Subcutaneous adipose tissue (tissue), 4 donors: ENCODE results near the gene TXNDC5. TPM values are rescaled to one million over a fixed set of nuclear protein-coding genes. Genes with fewer than 3 reads are reported as not detected.

Experiments
- total RNA-seq, 4 donors: library from RNA; depleted of rRNA; stranded (reverse); fragments of >200 nt; gene quantifications; one replicate each; pipeline ENCODE4 v1.1.0, GENCODE V29; 2016
- TF ChIP-seq, protein P1 (sequence below): fragments of 450-650 bp; IDR thresholded peaks from one replicate; pipeline ENCODE4 v1.5.1; 2016; ENCODE audit warnings: low read depth, mild to moderate bottlenecking, control low read depth, antibody characterized with exemption, moderate library complexity

The TXNDC5 gene
- total RNA-seq, 4 donors from 2014 or later, result 134 to 170 (median 153) TPM

DNA sequence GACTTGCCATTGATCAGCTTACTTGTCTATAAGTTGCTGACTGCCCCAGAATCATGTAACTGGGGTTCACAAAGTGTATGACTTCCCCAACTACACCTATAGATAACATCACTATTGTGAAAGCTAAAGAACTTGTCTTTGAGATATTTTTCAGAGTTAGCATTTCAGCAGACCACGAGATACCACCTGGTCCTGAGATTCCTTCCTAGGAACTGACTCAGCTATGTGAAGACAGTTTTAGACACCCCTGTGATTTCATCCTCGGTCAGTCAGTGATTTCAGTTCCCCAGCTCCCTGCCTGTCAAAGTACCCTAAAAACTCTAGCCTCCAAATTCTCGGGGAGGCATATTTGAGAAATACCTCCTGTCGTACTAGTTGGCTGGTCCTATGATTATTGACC lies 62.4 kb downstream of the TXNDC5 start:
- TF ChIP-seq, protein P1, sequence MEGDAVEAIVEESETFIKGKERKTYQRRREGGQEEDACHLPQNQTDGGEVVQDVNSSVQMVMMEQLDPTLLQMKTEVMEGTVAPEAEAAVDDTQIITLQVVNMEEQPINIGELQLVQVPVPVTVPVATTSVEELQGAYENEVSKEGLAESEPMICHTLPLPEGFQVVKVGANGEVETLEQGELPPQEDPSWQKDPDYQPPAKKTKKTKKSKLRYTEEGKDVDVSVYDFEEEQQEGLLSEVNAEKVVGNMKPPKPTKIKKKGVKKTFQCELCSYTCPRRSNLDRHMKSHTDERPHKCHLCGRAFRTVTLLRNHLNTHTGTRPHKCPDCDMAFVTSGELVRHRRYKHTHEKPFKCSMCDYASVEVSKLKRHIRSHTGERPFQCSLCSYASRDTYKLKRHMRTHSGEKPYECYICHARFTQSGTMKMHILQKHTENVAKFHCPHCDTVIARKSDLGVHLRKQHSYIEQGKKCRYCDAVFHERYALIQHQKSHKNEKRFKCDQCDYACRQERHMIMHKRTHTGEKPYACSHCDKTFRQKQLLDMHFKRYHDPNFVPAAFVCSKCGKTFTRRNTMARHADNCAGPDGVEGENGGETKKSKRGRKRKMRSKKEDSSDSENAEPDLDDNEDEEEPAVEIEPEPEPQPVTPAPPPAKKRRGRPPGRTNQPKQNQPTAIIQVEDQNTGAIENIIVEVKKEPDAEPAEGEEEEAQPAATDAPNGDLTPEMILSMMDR, result no peak

DNA sequence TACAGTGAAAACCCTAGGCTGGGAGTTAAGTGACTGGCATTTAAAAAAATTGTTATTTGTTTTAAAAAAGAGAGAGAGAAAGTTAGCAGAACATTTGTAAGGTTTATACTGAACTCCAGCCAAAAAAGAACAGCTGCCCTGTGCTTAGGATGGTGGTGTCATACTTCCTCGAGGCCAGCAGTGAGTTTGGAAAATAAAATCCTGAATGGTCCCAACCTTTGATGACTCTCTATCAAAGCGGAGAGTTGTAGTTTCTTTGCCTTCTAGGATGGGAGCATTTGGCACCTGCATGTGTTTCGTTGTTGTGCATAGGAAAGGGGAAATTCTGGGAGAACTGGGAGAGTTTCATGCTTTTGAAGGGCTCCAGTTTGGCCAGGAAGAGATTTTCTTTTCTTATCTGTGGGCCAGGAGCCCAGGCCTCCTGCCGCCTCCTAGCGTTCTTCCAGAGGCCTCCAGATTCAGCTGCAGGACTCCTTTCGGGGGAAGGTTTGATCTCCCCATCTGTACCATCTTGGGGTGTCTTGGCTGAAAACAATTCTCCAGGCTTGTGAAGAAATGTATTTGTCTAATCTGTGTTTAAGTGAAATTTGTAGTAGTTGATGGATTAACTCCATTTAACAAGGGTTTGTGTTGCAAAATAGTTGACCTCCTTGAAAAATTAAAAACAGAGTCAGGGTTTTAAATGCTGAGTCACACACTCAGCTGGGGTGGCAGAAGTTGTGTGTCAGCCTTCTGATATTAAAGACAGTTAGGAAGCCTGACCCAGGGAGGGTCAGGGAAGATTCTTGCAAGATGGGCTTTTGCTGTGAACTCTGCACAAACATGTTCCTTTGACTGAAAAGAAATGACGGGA lies 63.4 kb downstream of the TXNDC5 start:
- TF ChIP-seq, protein P1, result no peak

DNA sequence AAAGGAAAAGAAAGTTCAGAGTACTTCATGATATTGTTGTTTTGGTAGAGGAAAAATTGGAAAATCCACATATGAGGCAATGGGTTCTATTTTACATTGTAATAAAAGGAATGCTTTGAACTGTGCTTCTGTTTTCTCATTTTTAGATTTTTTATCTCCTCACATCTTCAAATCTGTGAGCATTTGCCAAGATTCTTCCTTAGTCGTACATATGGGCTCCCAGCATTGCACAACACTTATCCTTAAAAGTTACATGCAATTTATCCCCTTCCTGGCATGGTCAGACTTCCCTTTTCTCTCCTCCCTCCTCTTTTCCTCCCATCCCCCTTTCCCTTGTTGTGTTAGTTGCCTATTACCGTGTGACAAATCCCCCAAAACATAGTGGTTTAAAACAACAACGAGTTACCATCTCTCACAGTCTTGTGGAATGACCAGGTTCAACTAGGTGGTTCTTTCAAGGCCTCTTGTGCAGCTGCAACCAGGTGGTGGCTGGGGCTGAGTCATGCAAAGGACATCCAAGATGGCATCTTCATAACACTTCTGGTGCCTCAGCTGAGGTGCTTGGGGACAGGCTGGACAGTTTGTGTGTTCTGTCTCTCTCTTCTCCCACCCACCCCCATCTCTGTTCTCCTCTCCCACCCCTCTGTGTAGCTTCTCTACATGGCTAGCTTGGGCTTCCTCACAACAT lies 68.7 kb downstream of the TXNDC5 start:
- TF ChIP-seq, protein P1, result no peak

DNA sequence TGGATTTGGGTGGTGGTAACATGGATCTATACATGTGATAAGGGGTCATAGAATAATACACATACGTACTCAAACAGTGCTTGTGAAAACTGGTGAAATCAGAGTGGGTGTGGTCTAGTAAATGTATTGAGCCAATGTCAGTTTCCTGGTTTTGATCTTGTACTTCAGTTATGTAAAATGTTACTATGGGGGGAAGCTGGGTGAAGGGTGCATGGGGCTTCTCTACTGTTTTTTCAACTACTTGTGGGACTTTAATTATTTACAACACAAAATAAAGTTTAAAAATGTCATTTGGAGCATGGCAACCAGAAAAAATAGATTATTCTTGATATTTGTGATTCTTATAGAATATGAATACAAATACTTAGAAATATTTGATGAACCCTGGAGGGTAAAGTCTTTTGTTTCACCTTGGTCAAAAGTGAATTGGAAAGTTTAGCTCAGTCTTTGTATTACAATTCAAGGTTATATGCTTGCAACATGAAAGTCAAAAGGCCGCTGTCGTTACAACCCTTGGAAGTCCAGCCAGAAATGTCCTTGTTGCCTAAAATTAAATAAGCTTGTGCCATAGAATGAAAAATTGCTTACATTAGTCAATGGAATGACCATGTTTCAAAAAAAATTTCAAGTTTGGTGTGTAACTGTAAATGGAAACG lies 74.1 kb downstream of the TXNDC5 start:
- TF ChIP-seq, protein P1, result no peak

DNA sequence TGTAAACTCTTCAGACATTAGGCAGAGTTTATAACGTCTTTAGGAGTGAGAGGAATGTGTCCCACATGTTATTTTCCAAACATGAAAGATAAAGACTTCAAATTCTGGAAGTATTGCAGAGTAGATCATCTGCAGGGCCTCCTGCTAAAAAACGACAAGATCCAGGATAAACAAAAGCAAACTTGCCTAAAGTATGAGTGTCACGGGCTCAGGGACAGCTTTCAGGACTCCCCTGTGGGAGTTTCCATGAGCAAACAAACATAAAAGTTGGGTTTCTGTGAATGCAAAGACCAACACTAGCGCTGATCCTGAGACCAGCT lies 76.9 kb downstream of the TXNDC5 start:
- TF ChIP-seq, protein P1, result no peak

DNA sequence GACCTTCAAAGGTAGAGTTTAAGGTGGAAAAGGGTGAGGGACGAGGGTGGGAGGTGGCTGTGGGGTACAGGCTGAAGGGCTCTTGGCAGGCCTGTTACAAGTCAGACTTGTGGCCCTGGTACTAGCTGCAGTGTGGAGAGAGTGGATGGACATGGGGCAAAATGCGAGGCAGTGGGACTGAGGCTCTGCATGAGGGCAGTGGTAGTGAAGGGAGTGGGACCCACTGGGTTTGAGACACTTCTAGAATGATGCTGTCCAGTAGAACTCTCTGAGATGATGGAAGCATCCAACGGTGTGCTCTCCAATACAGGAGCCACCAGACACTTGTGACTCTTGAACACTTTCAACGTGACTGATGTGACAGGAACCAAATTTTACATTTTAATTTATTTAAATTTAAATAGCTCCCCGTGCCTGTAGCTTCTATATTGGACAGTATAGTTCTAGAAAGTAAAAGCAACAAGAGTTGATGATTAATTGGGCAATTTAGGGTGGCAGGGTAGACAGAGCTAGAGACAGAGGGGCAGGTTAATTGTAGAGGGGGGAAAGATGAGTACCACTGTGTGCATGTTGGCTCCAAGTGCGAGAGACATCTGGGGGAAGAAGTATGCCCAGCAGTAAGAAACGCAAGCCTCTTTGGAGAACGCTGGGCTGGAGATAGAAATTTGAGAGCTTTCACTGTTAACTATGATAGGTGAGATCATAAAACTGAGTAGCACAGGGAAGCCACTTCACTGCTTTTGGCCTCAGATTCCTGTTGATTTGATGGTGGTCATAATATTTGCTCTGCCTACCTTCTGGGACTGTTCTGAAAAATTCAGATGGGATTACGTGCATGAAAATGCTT lies 77.5 kb downstream of the TXNDC5 start:
- TF ChIP-seq, protein P1, result no peak

Other genes starting within 250 kb of the TXNDC5 start
- 10 to 100 TPM in 2 of 4 donors, 1 to 10 TPM in 2; 4.6 to 43.0 (median 11.7) TPM for gene BMP6, start 184.7 kb downstream of the TXNDC5 start, total RNA-seq
- gene BLOC1S5, start 153.6 kb upstream of the TXNDC5 start, total RNA-seq, result 10 to 100 TPM in 3 of 4 donors, 1 to 10 TPM in 1; 9.6 to 18.8 (median 14.9) TPM
- gene EEF1E1, start 191.8 kb upstream of the TXNDC5 start, total RNA-seq, result 10 to 100 TPM; 14.3 to 28.0 (median 20.1) TPM